GM06990 (cell line): ENCODE results near the gene SLC13A3.

Experiments used
- DNase-seq: peaks from one replicate; pipeline ENCODE4 v3.0.0-alpha.2; 2011; ENCODE audit not compliant: insufficient read length; ENCODE audit errors: extremely low read depth
- H3K27me3 ChIP-seq: replicated peaks from 2 replicates; pipeline ENCODE4 v1.6.0; 2011; ENCODE audit warnings: low read length; ENCODE audit not compliant: control insufficient read depth, insufficient read depth
- H3K36me3 ChIP-seq: 2 replicates; pipeline ENCODE4 v1.5.1; 2011; ENCODE audit warnings: low read length; ENCODE audit not compliant: control insufficient read depth, insufficient read depth
- H3K4me3 ChIP-seq: replicated peaks from 2 replicates; pipeline ENCODE4 v1.5.1; 2011; ENCODE audit warnings: low read depth, mild to moderate bottlenecking, control low read depth, low read length
- CTCF ChIP-seq: IDR thresholded peaks from 2 replicates; pipeline ENCODE4 v1.5.1; 2011; ENCODE audit warnings: low read length, control low read depth, mild to moderate bottlenecking, inconsistent platforms; ENCODE audit not compliant: insufficient read depth, poor library complexity, severe bottlenecking

SLC13A3 gene

GRCh38 chr20:46590443-46590842 lies 60.8 kb downstream of the SLC13A3 start:
- no peaks in the 10 kb centered on the region for H3K36me3 ChIP-seq
- no peak for DNase-seq
- TF ChIP-seq CTCF: no peak
- no peak overlapping the region for H3K4me3 ChIP-seq
- H3K27me3 ChIP-seq: no peaks in the 10 kb centered on the region; the same call in 1 of the 2 replicates

GRCh38 chr20:46588532-46589511 lies 62.4 kb downstream of the SLC13A3 start:
- H3K4me3 ChIP-seq: no peak overlapping the region
- DNase-seq: no peak

GRCh38 chr20:46587986-46588385 lies 63.3 kb downstream of the SLC13A3 start:
- TF ChIP-seq CTCF: no peak
- Histone ChIP-seq H3K36me3 (no peaks in the 10 kb centered on the region), H3K27me3 (no peaks in the 10 kb centered on the region), H3K4me3 (no peak overlapping the region)
- no peak for DNase-seq

More at GRCh38 chr20:46588532-46589511, 62.4 kb downstream of the SLC13A3 start:
- no peaks in the 10 kb centered on the region for H3K36me3 ChIP-seq
- no peaks in the 10 kb centered on the region for H3K27me3 ChIP-seq
- no peak for TF ChIP-seq CTCF

- no peaks in the 10 kb centered on the region for H3K27me3 ChIP-seq
- no peak for TF ChIP-seq CTCF
- no peaks in the 10 kb centered on the region for H3K36me3 ChIP-seq
- H3K4me3 ChIP-seq: no peak overlapping the region
- no peak for DNase-seq
Measured at GRCh38 chr20:46586724-46587123, 64.5 kb downstream of the SLC13A3 start.

- no peaks in the 10 kb centered on the region for H3K27me3 ChIP-seq
- TF ChIP-seq CTCF: no peak
- DNase-seq: no peak
- H3K4me3 ChIP-seq: no peak overlapping the region
- no peaks in the 10 kb centered on the region for H3K36me3 ChIP-seq
Measured at GRCh38 chr20:46584508-46584907, 66.8 kb downstream of the SLC13A3 start.
